Esophagus muscularis mucosa (tissue), 4 donors: ENCODE measurements around the gene ARHGDIB.

ENCODE experiments used
- EP300 ChIP-seq: sonication (generic); formaldehyde crosslinking; IDR thresholded peaks from one replicate; pipeline ENCODE4 v1.6.1; 2017; ENCODE audit warnings: antibody characterized with exemption
- POLR2AphosphoS5 ChIP-seq, 2 donors: sonication (generic); formaldehyde crosslinking; IDR thresholded peaks; one replicate each; pipeline ENCODE4 v1.6.1; 2017; ENCODE audit warnings: antibody characterized with exemption in 2 of 2
- TF ChIP-seq, protein P1 (sequence below), 3 experiments: fragments of 200-600 bp in 2 of 3; fragments of 450-650 bp in 1 of 3; sonication (generic) in 2 of 3; IDR thresholded peaks; one replicate each; pipeline ENCODE4 v1.5.1; 2017 to 2019; ENCODE audit warnings: antibody characterized with exemption in 3 of 3, mild to moderate bottlenecking in 2 of 3, moderate library complexity in 1 of 3

DNA sequence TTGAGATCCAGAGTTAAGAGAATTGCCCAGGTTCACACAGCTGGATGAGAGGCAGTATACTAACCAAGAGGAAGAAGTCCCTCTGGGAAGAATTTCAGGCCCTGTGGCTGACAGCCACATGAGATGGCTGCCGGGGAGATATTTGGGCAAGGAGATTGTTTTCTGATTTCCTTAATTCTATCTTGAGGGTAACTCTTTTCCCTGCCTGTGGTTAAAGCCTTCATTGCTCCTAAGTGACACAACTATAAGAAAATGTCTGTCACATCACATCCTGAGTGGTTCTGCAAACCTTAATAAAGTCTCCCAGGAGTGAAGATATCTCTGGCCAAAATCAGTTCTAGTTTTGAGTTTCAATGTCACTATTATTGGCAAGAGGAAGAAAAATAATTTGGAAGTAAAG lies 9.6 kb downstream of the ARHGDIB start:
- TF ChIP-seq, protein P1, sequence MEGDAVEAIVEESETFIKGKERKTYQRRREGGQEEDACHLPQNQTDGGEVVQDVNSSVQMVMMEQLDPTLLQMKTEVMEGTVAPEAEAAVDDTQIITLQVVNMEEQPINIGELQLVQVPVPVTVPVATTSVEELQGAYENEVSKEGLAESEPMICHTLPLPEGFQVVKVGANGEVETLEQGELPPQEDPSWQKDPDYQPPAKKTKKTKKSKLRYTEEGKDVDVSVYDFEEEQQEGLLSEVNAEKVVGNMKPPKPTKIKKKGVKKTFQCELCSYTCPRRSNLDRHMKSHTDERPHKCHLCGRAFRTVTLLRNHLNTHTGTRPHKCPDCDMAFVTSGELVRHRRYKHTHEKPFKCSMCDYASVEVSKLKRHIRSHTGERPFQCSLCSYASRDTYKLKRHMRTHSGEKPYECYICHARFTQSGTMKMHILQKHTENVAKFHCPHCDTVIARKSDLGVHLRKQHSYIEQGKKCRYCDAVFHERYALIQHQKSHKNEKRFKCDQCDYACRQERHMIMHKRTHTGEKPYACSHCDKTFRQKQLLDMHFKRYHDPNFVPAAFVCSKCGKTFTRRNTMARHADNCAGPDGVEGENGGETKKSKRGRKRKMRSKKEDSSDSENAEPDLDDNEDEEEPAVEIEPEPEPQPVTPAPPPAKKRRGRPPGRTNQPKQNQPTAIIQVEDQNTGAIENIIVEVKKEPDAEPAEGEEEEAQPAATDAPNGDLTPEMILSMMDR (IDR thresholded peaks at IDR 0.05) = no peak
- TF ChIP-seq EP300 = no peak
- no peak for TF ChIP-seq POLR2AphosphoS5 (IDR thresholded peaks at IDR 0.05)
